Esophagus squamous epithelium (tissue), 4 donors: ENCODE data around the gene NUTM2B.
"Not testable (repeated sequence)": the region's sequence is repeated elsewhere in the genome, so short reads cannot be mapped to it uniquely, and the experiment has no call there.

Experiments
- POLR2A ChIP-seq, 4 donors: fragments of 450-650 bp; IDR thresholded peaks; one replicate each; pipeline ENCODE4 v1.6.1; 2017; ENCODE audit warnings: antibody characterized with exemption in 4 of 4, mild to moderate bottlenecking in 4 of 4, moderate library complexity in 3 of 4
- TF ChIP-seq, protein P1 (sequence below), 6 experiments: fragments of 450-650 bp in 4 of 6; fragments of 200-600 bp in 2 of 6; sonication (generic) in 2 of 6; IDR thresholded peaks; one replicate each; pipeline ENCODE4 v1.5.1; 2016 to 2019; ENCODE audit warnings: antibody characterized with exemption in 6 of 6, mild to moderate bottlenecking in 4 of 6, moderate library complexity in 4 of 6

DNA sequence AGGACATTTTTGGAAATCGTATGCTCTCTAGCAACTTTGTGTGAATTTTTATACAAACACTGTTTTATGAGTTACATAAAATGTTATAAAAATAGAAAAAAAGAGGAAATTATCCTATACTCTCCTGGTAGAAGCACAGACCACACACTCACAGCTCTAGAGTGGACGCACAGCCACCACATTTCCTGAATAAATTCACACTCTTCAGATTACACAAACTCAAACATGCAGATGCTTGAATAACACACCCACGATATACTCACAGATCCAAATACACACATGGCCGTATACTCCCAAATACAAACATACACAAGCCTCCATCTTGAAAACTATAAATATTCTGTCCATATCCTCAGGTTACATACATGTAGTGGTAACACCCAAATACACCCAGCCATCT is 14.2 kb upstream of the NUTM2B start:
- TF ChIP-seq, protein P1, sequence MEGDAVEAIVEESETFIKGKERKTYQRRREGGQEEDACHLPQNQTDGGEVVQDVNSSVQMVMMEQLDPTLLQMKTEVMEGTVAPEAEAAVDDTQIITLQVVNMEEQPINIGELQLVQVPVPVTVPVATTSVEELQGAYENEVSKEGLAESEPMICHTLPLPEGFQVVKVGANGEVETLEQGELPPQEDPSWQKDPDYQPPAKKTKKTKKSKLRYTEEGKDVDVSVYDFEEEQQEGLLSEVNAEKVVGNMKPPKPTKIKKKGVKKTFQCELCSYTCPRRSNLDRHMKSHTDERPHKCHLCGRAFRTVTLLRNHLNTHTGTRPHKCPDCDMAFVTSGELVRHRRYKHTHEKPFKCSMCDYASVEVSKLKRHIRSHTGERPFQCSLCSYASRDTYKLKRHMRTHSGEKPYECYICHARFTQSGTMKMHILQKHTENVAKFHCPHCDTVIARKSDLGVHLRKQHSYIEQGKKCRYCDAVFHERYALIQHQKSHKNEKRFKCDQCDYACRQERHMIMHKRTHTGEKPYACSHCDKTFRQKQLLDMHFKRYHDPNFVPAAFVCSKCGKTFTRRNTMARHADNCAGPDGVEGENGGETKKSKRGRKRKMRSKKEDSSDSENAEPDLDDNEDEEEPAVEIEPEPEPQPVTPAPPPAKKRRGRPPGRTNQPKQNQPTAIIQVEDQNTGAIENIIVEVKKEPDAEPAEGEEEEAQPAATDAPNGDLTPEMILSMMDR (IDR thresholded peaks at IDR 0.05), result not testable (repeated sequence)
- not testable (repeated sequence) for TF ChIP-seq POLR2A (IDR thresholded peaks at IDR 0.05)
